ENCODE results near the gene AFDN.

The AFDN gene

GRCh38 chr6:167952512-167952859 lies 125.8 kb downstream of the AFDN start:
- H3K4me1 ChIP-seq: peaks cover 69% of the 10 kb centered on the region
- H3K27ac ChIP-seq: peak overlapping the region; percentile 65
- no peaks in the 10 kb centered on the region for H3K27me3 ChIP-seq
- H3K4me3 ChIP-seq: peak overlapping the region; percentile 59
- peak overlapping the region; percentile 82 for H3K4me2 ChIP-seq
- no peak for TF ChIP-seq Cebpa-rat (IDR thresholded peaks at IDR 0.05)
- peaks cover 38% of the 10 kb centered on the region for H3K36me3 ChIP-seq
- H4K20me1 ChIP-seq: no peaks in the 10 kb centered on the region
- no peaks in the 10 kb centered on the region for H3K9me3 ChIP-seq
- peak overlapping the region; percentile 57 for H3K9ac ChIP-seq

- TF ChIP-seq Cebpa-rat (IDR thresholded peaks at IDR 0.05): no peak
- peaks cover 80% of the 10 kb centered on the region for H3K4me1 ChIP-seq
- H3K4me2 ChIP-seq: peak overlapping the region; percentile 82
- no peaks in the 10 kb centered on the region for H4K20me1 ChIP-seq
- H3K9me3 ChIP-seq: no peaks in the 10 kb centered on the region
- no peaks in the 10 kb centered on the region for H3K27me3 ChIP-seq
- H3K27ac ChIP-seq: peak overlapping the region; percentile 65; the same call in 1 of the 2 replicates
- H3K4me3 ChIP-seq: peak overlapping the region; percentile 11; the same call in 1 of the 2 replicates
- peaks cover 32% of the 10 kb centered on the region for H3K36me3 ChIP-seq
- H3K9ac ChIP-seq: no peak overlapping the region
These were observed 126.8 kb downstream of the AFDN start for GRCh38 chr6:167953551-167953950.

GRCh38 chr6:167954151-167954550 lies 127.4 kb downstream of the AFDN start:
- peak overlapping the region; percentile 3; the same call in 1 of the 2 replicates for H3K4me2 ChIP-seq
- H3K9ac ChIP-seq: no peak overlapping the region
- no peak for TF ChIP-seq Cebpa-rat (IDR thresholded peaks at IDR 0.05)
- H3K36me3 ChIP-seq: peaks cover 26% of the 10 kb centered on the region
- H3K27ac ChIP-seq: no peak overlapping the region
- no peaks in the 10 kb centered on the region for H4K20me1 ChIP-seq
- H3K4me1 ChIP-seq: peaks cover 86% of the 10 kb centered on the region
- H3K9me3 ChIP-seq: no peaks in the 10 kb centered on the region
- H3K27me3 ChIP-seq: no peaks in the 10 kb centered on the region
- no peak overlapping the region for H3K4me3 ChIP-seq

- Histone ChIP-seq H3K36me3 (peaks cover 18% of the 10 kb centered on the region; the same call in 1 of the 2 replicates), H4K20me1 (no peaks in the 10 kb centered on the region), H3K9me3 (no peaks in the 10 kb centered on the region), H3K27me3 (no peaks in the 10 kb centered on the region), H3K27ac (peak overlapping the region; percentile 53; the same call in 1 of the 2 replicates), H3K4me1 (peaks cover 89% of the 10 kb centered on the region), H3K4me3 (no peak overlapping the region), H3K9ac (no peak overlapping the region), H3K4me2 (peak overlapping the region; percentile 60)
- TF ChIP-seq Cebpa-rat (IDR thresholded peaks at IDR 0.05): no peak
These were observed 129.8 kb downstream of the AFDN start for GRCh38 chr6:167956491-167956890.

GRCh38 chr6:167956983-167957492 lies 130.3 kb downstream of the AFDN start:
- TF ChIP-seq Cebpa-rat (IDR thresholded peaks at IDR 0.05): no peak
- peak overlapping the region; percentile 60 for H3K4me2 ChIP-seq
- H3K9me3 ChIP-seq: no peaks in the 10 kb centered on the region
- H3K4me1 ChIP-seq: peaks cover 88% of the 10 kb centered on the region
- H3K4me3 ChIP-seq: no peak overlapping the region
- H3K9ac ChIP-seq: no peak overlapping the region
- peaks cover 18% of the 10 kb centered on the region; the same call in 1 of the 2 replicates for H3K36me3 ChIP-seq
- H3K27me3 ChIP-seq: no peaks in the 10 kb centered on the region
- H3K27ac ChIP-seq: peak overlapping the region; percentile 53; the same call in 1 of the 2 replicates
- H4K20me1 ChIP-seq: no peaks in the 10 kb centered on the region

- H3K9me3 ChIP-seq: no peaks in the 10 kb centered on the region
- H3K4me3 ChIP-seq: no peak overlapping the region
- peaks cover 88% of the 10 kb centered on the region for H3K4me1 ChIP-seq
- peak overlapping the region; percentile 4; the same call in 1 of the 2 replicates for H3K27ac ChIP-seq
- TF ChIP-seq Cebpa-rat (IDR thresholded peaks at IDR 0.05): no peak
- no peaks in the 10 kb centered on the region for H3K27me3 ChIP-seq
- H3K9ac ChIP-seq: no peak overlapping the region
- H3K36me3 ChIP-seq: peaks cover 18% of the 10 kb centered on the region; the same call in 1 of the 2 replicates
- no peaks in the 10 kb centered on the region for H4K20me1 ChIP-seq
- peak overlapping the region; percentile 59 for H3K4me2 ChIP-seq
These were observed 130.9 kb downstream of the AFDN start for GRCh38 chr6:167957626-167958025.

- Histone ChIP-seq H3K4me3 (no peak overlapping the region), H3K27ac (no peak overlapping the region), H3K4me2 (peak overlapping the region; percentile 59), H3K27me3 (no peaks in the 10 kb centered on the region), H3K4me1 (peaks cover 96% of the 10 kb centered on the region), H3K9ac (no peak overlapping the region), H4K20me1 (no peaks in the 10 kb centered on the region), H3K36me3 (peaks cover 21% of the 10 kb centered on the region; the same call in 1 of the 2 replicates), H3K9me3 (no peaks in the 10 kb centered on the region)
- TF ChIP-seq Cebpa-rat (IDR thresholded peaks at IDR 0.05): no peak
These were observed 133.9 kb downstream of the AFDN start for GRCh38 chr6:167960579-167960978.

GRCh38 chr6:167962711-167963110 lies 136.0 kb downstream of the AFDN start:
- peaks cover 29% of the 10 kb centered on the region for H3K36me3 ChIP-seq
- H3K4me2 ChIP-seq: peak overlapping the region; percentile 76
- H3K27me3 ChIP-seq: no peaks in the 10 kb centered on the region
- H3K9me3 ChIP-seq: peaks cover 3% of the 10 kb centered on the region; the same call in 1 of the 2 replicates
- no peaks in the 10 kb centered on the region for H4K20me1 ChIP-seq
- peaks cover 89% of the 10 kb centered on the region for H3K4me1 ChIP-seq
- peak overlapping the region; percentile 62 for H3K27ac ChIP-seq
- no peak overlapping the region for H3K4me3 ChIP-seq
- H3K9ac ChIP-seq: no peak overlapping the region
- TF ChIP-seq Cebpa-rat (IDR thresholded peaks at IDR 0.05): no peak

- H3K27me3 ChIP-seq: no peaks in the 10 kb centered on the region
- H3K4me3 ChIP-seq: no peak overlapping the region
- H3K9ac ChIP-seq: peak overlapping the region; percentile 37; the same call in 1 of the 2 replicates
- peak overlapping the region; percentile 76 for H3K4me2 ChIP-seq
- peaks cover 80% of the 10 kb centered on the region for H3K4me1 ChIP-seq
- no peaks in the 10 kb centered on the region for H4K20me1 ChIP-seq
- H3K27ac ChIP-seq: peak overlapping the region; percentile 62
- H3K36me3 ChIP-seq: peaks cover 37% of the 10 kb centered on the region
- TF ChIP-seq Cebpa-rat (IDR thresholded peaks at IDR 0.05): no peak
- peaks cover 4% of the 10 kb centered on the region; the same call in 1 of the 2 replicates for H3K9me3 ChIP-seq
These were observed 136.9 kb downstream of the AFDN start for GRCh38 chr6:167963589-167964057.
